Fibroblast of lung (primary cell): ENCODE results near the gene TMEM258. TPM values are rescaled to one million over a fixed set of nuclear protein-coding genes. Genes with fewer than 3 reads are reported as not detected.

Experiments
- DNase-seq, 2 donors: peaks; one replicate each; pipeline versions ENCODE4 v3.0.0 to v3.0.0-alpha.2; 2010; ENCODE audit warnings: low read depth in 2 of 2
- H2AFZ ChIP-seq: 2 replicates; pipeline ENCODE4 v1.5.1; 2012; ENCODE audit warnings: low read length, control low read depth, inconsistent platforms
- H3K27ac ChIP-seq: 2 replicates; pipeline ENCODE4 v1.5.1; 2011; ENCODE audit warnings: low read length, control low read depth; ENCODE audit not compliant: insufficient read depth
- H3K27me3 ChIP-seq: 2 replicates; pipeline ENCODE4 v1.5.1; 2011; ENCODE audit warnings: mild to moderate bottlenecking, low read length; ENCODE audit not compliant: control insufficient read depth, insufficient read depth
- H3K36me3 ChIP-seq: 2 replicates; pipeline ENCODE4 v1.5.1; 2011; ENCODE audit warnings: low read length; ENCODE audit not compliant: control insufficient read depth, insufficient read depth
- H3K4me1 ChIP-seq: 2 replicates; pipeline ENCODE4 v1.5.1; 2011; ENCODE audit warnings: low read length; ENCODE audit not compliant: control insufficient read depth, insufficient read depth; ENCODE audit errors: extremely low read depth
- H3K4me2 ChIP-seq: 2 replicates; pipeline ENCODE4 v1.5.1; 2011; ENCODE audit warnings: low read length, control low read depth; ENCODE audit not compliant: insufficient read depth; ENCODE audit errors: extremely low read depth
- H3K4me3 ChIP-seq, 4 experiments: fragments of 200-600 bp in 1 of 4; sonication (generic) in 1 of 4; replicated peaks in 1 of 4; 2 replicates each; pipeline ENCODE4 v1.5.1; 2011 to 2016; ENCODE audit warnings: low read length in 4 of 4, low read depth in 3 of 4, mild to moderate bottlenecking in 3 of 4, control low read depth in 2 of 4, inconsistent platforms in 1 of 4, mixed read lengths in 1 of 4; ENCODE audit not compliant: insufficient read depth in 1 of 4; ENCODE audit errors: control extremely low read depth in 1 of 4
- H3K79me2 ChIP-seq: 2 replicates; pipeline ENCODE4 v1.5.1; 2012; ENCODE audit warnings: mild to moderate bottlenecking, low read length, inconsistent platforms; ENCODE audit not compliant: control insufficient read depth, insufficient read depth
- H3K9ac ChIP-seq: 2 replicates; pipeline ENCODE4 v1.5.1; 2011; ENCODE audit warnings: mild to moderate bottlenecking, low read length, control low read depth; ENCODE audit not compliant: insufficient read depth
- H3K9me3 ChIP-seq: 2 replicates; pipeline ENCODE4 v1.5.1; 2012; ENCODE audit warnings: low read depth, low read length; ENCODE audit not compliant: control insufficient read depth, insufficient read depth
- H4K20me1 ChIP-seq: 2 replicates; pipeline ENCODE4 v1.5.1; 2011; ENCODE audit warnings: low read length; ENCODE audit not compliant: control insufficient read depth, insufficient read depth; ENCODE audit errors: extremely low read depth
- CTCF ChIP-seq, 2 donors: IDR thresholded peaks in 1 of 2; conservative IDR thresholded peaks in 1 of 2; 1 replicate in 1 of 2; 2 replicates in 1 of 2; pipeline ENCODE4 v1.5.1; 2011 to 2012; ENCODE audit warnings: low read length in 2 of 2, control low read depth in 1 of 2, inconsistent platforms in 1 of 2, low read depth in 1 of 2, mild to moderate bottlenecking in 1 of 2
- EZH2 ChIP-seq: IDR thresholded peaks from 2 replicates; pipeline ENCODE4 v1.5.1; 2012; ENCODE audit warnings: low read length, control low read depth, mild to moderate bottlenecking; ENCODE audit errors: missing control alignments
- polyA plus RNA-seq, 2 donors: library from polyadenylated mRNA; depleted of rRNA in 1 of 2; stranded (reverse) in 1 of 2; unstranded in 1 of 2; fragments of >200 nt; gene quantifications; 2 replicates each; pipeline ENCODE4 v1.2.1, GENCODE V29; 2011 to 2012; ENCODE audit warnings: missing spikeins in 1 of 2
- total RNA-seq: library from RNA; depleted of rRNA; stranded (reverse); fragments of >200 nt; gene quantifications from 2 replicates; pipeline ENCODE4 v1.2.1, GENCODE V29; 2014

TMEM258 gene
- total and polyA plus RNA-seq, 2 donors (not counting 1 experiment from before 2014, with no cell fraction given): 173 to 245 TPM

- no peak for TF ChIP-seq EZH2
- no peak for TF ChIP-seq CTCF (conservative IDR thresholded peaks at IDR 0.05 in 1 of 2, IDR thresholded peaks at IDR 0.05 in 1 of 2; ENCODE audit: low read depth in 1 of 2, low read length in 2 of 2)
- H4K20me1 ChIP-seq: no peaks in the 10 kb centered on the region
- H3K4me2 ChIP-seq: no peak overlapping the region
- no peak overlapping the region for H3K4me3 ChIP-seq
- H3K9ac ChIP-seq: no peak overlapping the region
- peaks cover 4% of the 10 kb centered on the region for H3K4me1 ChIP-seq
- H2AFZ ChIP-seq: no peak overlapping the region
- peaks cover 12% of the 10 kb centered on the region for H3K36me3 ChIP-seq
- DNase-seq: no peak
- no peaks in the 10 kb centered on the region for H3K9me3 ChIP-seq
- no peaks in the 10 kb centered on the region for H3K27me3 ChIP-seq
- H3K79me2 ChIP-seq: peaks cover 73% of the 10 kb centered on the region
- no peak overlapping the region for H3K27ac ChIP-seq
Measured at GRCh38 chr11:61794579-61794978, 2.2 kb upstream of the TMEM258 start.

GRCh38 chr11:61793829-61794204 is 1.4 kb upstream of the TMEM258 start:
- H2AFZ ChIP-seq: no peak overlapping the region
- peak overlapping the region; percentile 100 for H3K27ac ChIP-seq
- DNase-seq: no peak
- H3K4me3 ChIP-seq: peak overlapping the region; percentile 78 to 100 (median 94)
- peaks cover 12% of the 10 kb centered on the region for H3K36me3 ChIP-seq
- H3K9ac ChIP-seq: peak overlapping the region; percentile 98
- peaks cover 4% of the 10 kb centered on the region for H3K4me1 ChIP-seq
- TF ChIP-seq EZH2: no peak
- no peak for TF ChIP-seq CTCF (conservative IDR thresholded peaks at IDR 0.05 in 1 of 2, IDR thresholded peaks at IDR 0.05 in 1 of 2; ENCODE audit: low read depth in 1 of 2, low read length in 2 of 2)
- H3K4me2 ChIP-seq: peak overlapping the region; percentile 84
- H3K9me3 ChIP-seq: no peaks in the 10 kb centered on the region
- H4K20me1 ChIP-seq: no peaks in the 10 kb centered on the region
- no peaks in the 10 kb centered on the region for H3K27me3 ChIP-seq
- peaks cover 70% of the 10 kb centered on the region for H3K79me2 ChIP-seq

- Histone ChIP-seq H3K4me1 (peaks cover 4% of the 10 kb centered on the region), H3K4me2 (peak overlapping the region; percentile 84), H3K9me3 (no peaks in the 10 kb centered on the region), H3K79me2 (peaks cover 66% of the 10 kb centered on the region), H3K27ac (peak overlapping the region; percentile 100), H3K36me3 (peaks cover 12% of the 10 kb centered on the region), H4K20me1 (no peaks in the 10 kb centered on the region), H3K9ac (peak overlapping the region; percentile 98), H3K27me3 (no peaks in the 10 kb centered on the region), H3K4me3 (peak overlapping the region; percentile 78 to 100 (median 94)), H2AFZ (peak overlapping the region; percentile 58)
- peak in 1 of 2 donors; percentile 8 for DNase-seq
- no peak for TF ChIP-seq EZH2
Measured at GRCh38 chr11:61793083-61793828, 857 bp upstream of the TMEM258 start.
